BJ (cell line): ENCODE data around the gene HGS. TPM values are rescaled to one million over a fixed set of nuclear protein-coding genes. Genes with fewer than 3 reads are reported as not detected.

Source experiments
- CTCF ChIA-PET: fragments of 350-600 bp; formaldehyde crosslinking; extraction: SDS; loops from one replicate; lab custom pipeline; 2021; ENCODE audit warnings: antibody characterized with exemption, inconsistent platforms; lab: Yijun Ruan, JAX
- POLR2A ChIA-PET: fragments of 300-600 bp; sonication (Branson Sonifier 250); formaldehyde crosslinking; extraction: SDS; loops from one replicate; lab custom pipeline; 2021; ENCODE audit warnings: antibody characterized with exemption; lab: Charles Lee
- DNase-seq: peaks from one replicate; pipeline ENCODE4 v3.0.0-alpha.2; 2011; ENCODE audit warnings: low read depth
- H3K27me3 ChIP-seq: 2 replicates; pipeline ENCODE4 v1.6.0; 2011; ENCODE audit warnings: low read length; ENCODE audit not compliant: control insufficient read depth, insufficient read depth
- H3K36me3 ChIP-seq: 2 replicates; pipeline ENCODE4 v1.5.1; 2011; ENCODE audit warnings: low read length; ENCODE audit not compliant: control insufficient read depth, insufficient read depth
- H3K4me3 ChIP-seq: 2 replicates; pipeline ENCODE4 v1.5.1; 2011; ENCODE audit warnings: low read depth, mild to moderate bottlenecking, control low read depth, low read length
- CTCF ChIP-seq: IDR thresholded peaks from 2 replicates; pipeline ENCODE4 v1.5.1; 2011; ENCODE audit warnings: low read depth, mild to moderate bottlenecking, control low read depth, inconsistent platforms, low read length, moderate library complexity; ENCODE audit not compliant: insufficient read depth
- polyA plus RNA-seq: library from polyadenylated mRNA; depleted of rRNA; stranded (reverse); fragments of >200 nt; gene quantifications from 2 replicates; pipeline ENCODE4 v1.2.3, GENCODE V29; 2011

Gene HGS
- polyA plus RNA-seq, 1 experiment, result 110 TPM

- CTCF ChIA-PET, result no interaction called here
- TF ChIP-seq CTCF, result no peak
- Histone ChIP-seq H3K27me3 (no peaks in the 10 kb centered on the region), H3K36me3 (peaks cover 7% of the 10 kb centered on the region), H3K4me3 (no peak overlapping the region)
- POLR2A ChIA-PET, result no interaction called here
- DNase-seq, result no peak
Measured at GRCh38 chr17:81680150-81680549, 3.7 kb upstream of the HGS start.

GRCh38 chr17:81681672-81682071, 2.1 kb upstream of the HGS start:
- H3K4me3 ChIP-seq, result no peak overlapping the region
- TF ChIP-seq CTCF, result no peak
- CTCF ChIA-PET, result interaction anchor here (1.3 kb wide), 1 partner anchor 30 kb away, joined by 4 read pairs; the partner anchor contains the start of gene SLC25A10
- POLR2A ChIA-PET, result no interaction called here
- H3K27me3 ChIP-seq, result no peaks in the 10 kb centered on the region
- no peak for DNase-seq
- H3K36me3 ChIP-seq, result peaks cover 17% of the 10 kb centered on the region

GRCh38 chr17:81682565-81683207, 1.1 kb upstream of the HGS start:
- Histone ChIP-seq H3K4me3 (peak overlapping the region; percentile 95), H3K27me3 (no peaks in the 10 kb centered on the region), H3K36me3 (peaks cover 28% of the 10 kb centered on the region)
- TF ChIP-seq CTCF, result no peak
- POLR2A ChIA-PET, result interaction anchor here (0.6 kb wide), 1 partner anchor 24 kb away, joined by 3 read pairs; no protein-coding TSS in a partner anchor
- CTCF ChIA-PET, result interaction anchor here (1.3 to 1.5 kb wide), 4 partner anchors 10 to 81 kb away, joined by 3 to 4 read pairs (median 4); partner anchors contain the start of genes MRPL12 and SLC25A10
- no peak for DNase-seq

GRCh38 chr17:81683208-81683583, 615 bp upstream of the HGS start:
- CTCF ChIA-PET, result interaction anchor here (0.6 to 1.5 kb wide), 5 partner anchors 11 to 183 kb away, joined by 3 to 4 read pairs (median 3); partner anchors contain the start of gene MRPL12
- Histone ChIP-seq H3K27me3 (no peaks in the 10 kb centered on the region), H3K36me3 (peaks cover 31% of the 10 kb centered on the region), H3K4me3 (peak overlapping the region; percentile 95)
- DNase-seq, result no peak
- TF ChIP-seq CTCF, result no peak
- POLR2A ChIA-PET, result interaction anchor here (0.6 kb wide), 1 partner anchor 24 kb away, joined by 3 read pairs; no protein-coding TSS in a partner anchor

GRCh38 chr17:81684442-81684911, 666 bp downstream of the HGS start:
- DNase-seq, result no peak
- Histone ChIP-seq H3K27me3 (no peaks in the 10 kb centered on the region), H3K4me3 (peak overlapping the region; percentile 95), H3K36me3 (peaks cover 44% of the 10 kb centered on the region)
- POLR2A ChIA-PET, result no interaction called here
- CTCF ChIA-PET, result interaction anchor here (0.8 to 1.5 kb wide), 2 partner anchors 19 to 83 kb away, joined by 3 to 4 read pairs; partner anchors contain the start of gene MRPL12
- TF ChIP-seq CTCF, result no peak
